Testis (tissue), 2 donors: ENCODE data around the gene CSRP1.

Experiments used
- POLR2A ChIP-seq: fragments of 450-650 bp; IDR thresholded peaks from one replicate; pipeline ENCODE4 v1.6.1; 2017; ENCODE audit warnings: antibody characterized with exemption, mild to moderate bottlenecking, moderate library complexity
- TF ChIP-seq, protein P1 (sequence below), 3 experiments: fragments of 450-650 bp in 2 of 3; fragments of 200-600 bp in 1 of 3; sonication (generic) in 1 of 3; IDR thresholded peaks; one replicate each; pipeline ENCODE4 v1.5.1; 2016 to 2019; ENCODE audit warnings: antibody characterized with exemption in 3 of 3, mild to moderate bottlenecking in 2 of 3, moderate library complexity in 1 of 3

DNA sequence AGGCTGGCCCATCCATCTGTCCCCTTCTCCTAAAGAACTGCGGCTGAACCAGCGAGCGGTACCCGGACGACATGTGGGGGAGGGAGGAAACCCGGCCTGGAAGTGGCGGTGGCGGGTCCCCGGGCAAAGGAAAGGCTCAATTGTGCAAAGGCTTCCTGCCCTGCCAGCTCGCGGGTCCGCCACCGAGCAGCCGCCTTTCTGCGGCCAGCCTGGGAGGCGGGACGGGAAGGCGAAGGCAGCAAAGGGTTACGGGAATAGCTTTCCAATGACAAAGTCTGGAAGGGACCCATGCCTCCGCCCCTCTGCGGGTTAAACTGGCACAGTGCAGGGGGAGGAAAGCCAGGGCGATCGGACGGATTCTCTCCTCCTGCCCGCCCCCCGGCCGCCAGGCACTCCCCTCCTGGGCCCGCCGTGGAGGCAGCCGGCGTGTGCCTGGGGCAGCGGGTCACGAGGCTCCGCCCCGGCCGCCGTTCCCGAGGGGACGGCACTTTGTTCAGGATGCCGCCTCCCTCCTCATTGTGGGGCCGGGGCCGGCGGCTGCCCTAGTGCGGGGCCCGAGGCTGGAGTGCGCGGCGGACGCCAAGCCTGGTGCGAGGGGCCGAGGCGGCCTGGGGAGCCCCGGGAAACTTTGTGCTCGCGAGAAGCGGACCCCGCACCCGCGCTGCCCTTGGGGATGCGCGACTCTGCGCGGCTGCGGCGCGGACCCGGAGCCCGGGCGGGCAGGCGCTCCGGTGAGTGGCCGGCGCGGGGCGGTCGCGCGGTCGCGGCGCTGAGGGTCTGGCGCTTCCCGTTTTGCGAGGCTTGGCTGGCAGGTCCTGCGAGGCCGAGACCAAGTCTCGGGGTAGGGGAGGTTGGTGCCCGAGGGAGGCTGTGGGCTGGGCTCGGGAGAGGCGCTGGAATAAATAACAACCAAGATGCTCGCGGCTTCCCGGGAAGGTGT lies 32.0 kb upstream of the CSRP1 start, which contains the start of gene NAV1:
- TF ChIP-seq, protein P1, sequence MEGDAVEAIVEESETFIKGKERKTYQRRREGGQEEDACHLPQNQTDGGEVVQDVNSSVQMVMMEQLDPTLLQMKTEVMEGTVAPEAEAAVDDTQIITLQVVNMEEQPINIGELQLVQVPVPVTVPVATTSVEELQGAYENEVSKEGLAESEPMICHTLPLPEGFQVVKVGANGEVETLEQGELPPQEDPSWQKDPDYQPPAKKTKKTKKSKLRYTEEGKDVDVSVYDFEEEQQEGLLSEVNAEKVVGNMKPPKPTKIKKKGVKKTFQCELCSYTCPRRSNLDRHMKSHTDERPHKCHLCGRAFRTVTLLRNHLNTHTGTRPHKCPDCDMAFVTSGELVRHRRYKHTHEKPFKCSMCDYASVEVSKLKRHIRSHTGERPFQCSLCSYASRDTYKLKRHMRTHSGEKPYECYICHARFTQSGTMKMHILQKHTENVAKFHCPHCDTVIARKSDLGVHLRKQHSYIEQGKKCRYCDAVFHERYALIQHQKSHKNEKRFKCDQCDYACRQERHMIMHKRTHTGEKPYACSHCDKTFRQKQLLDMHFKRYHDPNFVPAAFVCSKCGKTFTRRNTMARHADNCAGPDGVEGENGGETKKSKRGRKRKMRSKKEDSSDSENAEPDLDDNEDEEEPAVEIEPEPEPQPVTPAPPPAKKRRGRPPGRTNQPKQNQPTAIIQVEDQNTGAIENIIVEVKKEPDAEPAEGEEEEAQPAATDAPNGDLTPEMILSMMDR (IDR thresholded peaks at IDR 0.05): no peak
- TF ChIP-seq POLR2A: no peak
